Tibial nerve (tissue), 4 donors: ENCODE data around the gene NRXN3. TPM values are rescaled to one million over a fixed set of nuclear protein-coding genes. Genes with fewer than 3 reads are reported as not detected.
A peak's percentile ranks its signal among the peaks of the same experiment; 100 is the strongest.
"Not testable (repeated sequence)": the region's sequence is repeated elsewhere in the genome, so short reads cannot be mapped to it uniquely, and the experiment has no call there.

ENCODE experiments used
- DNase-seq, 2 donors: peaks; one replicate each; pipeline ENCODE4 v3.0.0-alpha.2; 2019; ENCODE audit warnings: low spot score in 2 of 2
- H3K27ac ChIP-seq, 4 donors: fragments of 200-600 bp; sonication (generic) in 3 of 4; one replicate each; pipeline ENCODE4 v1.5.1; 2017 to 2019; ENCODE audit warnings: mild to moderate bottlenecking in 1 of 4
- H3K27me3 ChIP-seq, 2 donors: fragments of 200-600 bp; sonication (generic) in 1 of 2; one replicate each; pipeline versions ENCODE4 v1.5.1 to v1.6.0; 2017 to 2019
- H3K36me3 ChIP-seq, 3 donors: fragments of 200-600 bp; sonication (generic); one replicate each; pipeline ENCODE4 v1.5.1; 2018 to 2019
- H3K4me1 ChIP-seq, 4 donors: fragments of 200-600 bp; sonication (generic) in 3 of 4; one replicate each; pipeline ENCODE4 v1.5.1; 2017 to 2019
- H3K4me3 ChIP-seq, 4 donors: fragments of 200-600 bp; sonication (generic) in 3 of 4; one replicate each; pipeline ENCODE4 v1.5.1; 2017 to 2019; ENCODE audit warnings: mild to moderate bottlenecking in 1 of 4, moderate library complexity in 1 of 4
- H3K9me3 ChIP-seq, 4 donors: fragments of 200-600 bp; sonication (generic) in 3 of 4; one replicate each; pipeline ENCODE4 v1.5.1; 2017 to 2019
- EP300 ChIP-seq, 2 donors: sonication (generic); formaldehyde crosslinking; IDR thresholded peaks; one replicate each; pipeline ENCODE4 v1.6.1; 2017; ENCODE audit warnings: antibody characterized with exemption in 2 of 2, mild to moderate bottlenecking in 1 of 2
- POLR2A ChIP-seq, 2 donors: fragments of 450-650 bp; IDR thresholded peaks; one replicate each; pipeline ENCODE4 v1.6.1; 2017; ENCODE audit warnings: antibody characterized with exemption in 2 of 2, mild to moderate bottlenecking in 2 of 2, moderate library complexity in 2 of 2
- WGBS, 2 donors: methylation state at CpG; one replicate each; pipeline ENCODE4 v1.1.5; 2018; 5-methylcytosine and 5-hydroxymethylcytosine counted together
- total RNA-seq, 4 donors: library from RNA; depleted of rRNA; stranded (reverse); fragments of >200 nt; gene quantifications; one replicate each; pipeline ENCODE4 v1.1.0, GENCODE V29; 2016
- TF ChIP-seq, protein P1 (sequence below), 5 experiments: fragments of 200-600 bp in 3 of 5; fragments of 450-650 bp in 2 of 5; sonication (generic) in 3 of 5; IDR thresholded peaks; one replicate each; pipeline ENCODE4 v1.5.1; 2016 to 2019; ENCODE audit warnings: antibody characterized with exemption in 5 of 5, mild to moderate bottlenecking in 3 of 5, moderate library complexity in 2 of 5

Gene NRXN3
- total RNA-seq, 4 donors from 2014 or later, result 16.7 to 52.2 (median 19.7) TPM

DNA sequence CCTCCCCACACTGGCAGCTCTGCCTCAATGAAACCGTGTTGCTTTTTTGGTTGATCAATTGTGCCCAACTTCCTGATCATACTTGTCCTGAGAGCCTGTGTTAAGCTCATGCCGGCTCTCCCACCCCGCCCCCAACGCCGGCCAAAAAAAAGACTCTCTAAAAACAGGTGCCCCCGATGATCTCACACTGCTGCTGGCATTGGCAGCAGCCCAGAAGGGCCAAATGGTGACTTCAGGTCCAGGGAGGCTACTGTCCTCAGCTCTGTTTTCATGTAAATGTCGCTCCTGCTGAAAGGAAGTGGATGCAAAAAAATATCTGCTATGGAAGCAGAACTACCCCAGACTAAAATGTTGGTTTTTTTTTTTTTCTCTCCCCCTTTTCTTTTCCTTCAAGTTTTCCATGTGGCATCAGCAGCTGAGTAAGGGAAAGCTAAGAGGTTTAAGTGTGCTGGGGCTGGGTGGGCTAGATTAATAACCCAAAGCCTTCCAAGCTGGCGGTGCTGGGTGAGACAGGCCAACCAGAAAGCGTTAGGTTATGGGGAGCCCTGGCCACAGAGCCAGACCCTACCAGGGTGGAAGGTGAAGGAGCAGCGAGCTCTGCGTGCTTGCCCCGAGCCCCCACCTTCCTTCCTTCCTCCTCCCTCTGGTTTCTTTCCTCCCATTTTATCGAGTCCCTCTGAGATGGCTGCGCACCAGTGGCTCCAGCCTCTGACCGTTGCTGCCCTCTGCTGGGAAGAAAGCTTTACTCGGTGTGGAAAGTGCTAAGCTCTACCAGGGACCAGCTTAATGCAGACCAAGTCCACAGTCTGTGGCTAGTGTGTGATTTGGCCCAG is 396.1 kb downstream of the NRXN3 start:
- peak overlapping the region in 1 of 4 donors; percentile 34 for H3K4me3 ChIP-seq
- WGBS, 2 donors, result 27 to 29% methylated on average over 16 of the region's 16 CpGs

DNA sequence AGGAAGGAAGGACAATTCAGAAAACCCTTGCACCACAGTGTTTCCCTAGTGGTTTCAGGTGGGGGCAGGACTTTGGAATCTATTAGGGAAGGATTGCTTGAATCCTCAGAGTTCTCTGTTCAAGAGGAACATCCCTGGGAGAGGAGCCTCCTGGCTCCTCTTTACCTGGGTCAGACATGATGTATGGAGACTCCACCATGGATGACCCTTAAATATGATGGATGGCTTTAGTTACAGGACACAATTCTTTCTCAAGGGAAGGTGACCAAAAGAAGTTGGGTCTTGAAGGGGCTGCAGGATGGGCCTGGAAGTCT is 396.6 kb downstream of the NRXN3 start:
- Histone ChIP-seq H3K9me3 (no peaks in the 10 kb centered on the region), H3K4me1 (peaks cover 0 to 5% (median 0%) of the 10 kb centered on the region in 4 donors), H3K4me3 (no peak overlapping the region), H3K27ac (no peak overlapping the region), H3K36me3 (no peaks in the 10 kb centered on the region), H3K27me3 (no peaks in the 10 kb centered on the region)
- no peak for TF ChIP-seq POLR2A (IDR thresholded peaks at IDR 0.05)
- TF ChIP-seq, protein P1, sequence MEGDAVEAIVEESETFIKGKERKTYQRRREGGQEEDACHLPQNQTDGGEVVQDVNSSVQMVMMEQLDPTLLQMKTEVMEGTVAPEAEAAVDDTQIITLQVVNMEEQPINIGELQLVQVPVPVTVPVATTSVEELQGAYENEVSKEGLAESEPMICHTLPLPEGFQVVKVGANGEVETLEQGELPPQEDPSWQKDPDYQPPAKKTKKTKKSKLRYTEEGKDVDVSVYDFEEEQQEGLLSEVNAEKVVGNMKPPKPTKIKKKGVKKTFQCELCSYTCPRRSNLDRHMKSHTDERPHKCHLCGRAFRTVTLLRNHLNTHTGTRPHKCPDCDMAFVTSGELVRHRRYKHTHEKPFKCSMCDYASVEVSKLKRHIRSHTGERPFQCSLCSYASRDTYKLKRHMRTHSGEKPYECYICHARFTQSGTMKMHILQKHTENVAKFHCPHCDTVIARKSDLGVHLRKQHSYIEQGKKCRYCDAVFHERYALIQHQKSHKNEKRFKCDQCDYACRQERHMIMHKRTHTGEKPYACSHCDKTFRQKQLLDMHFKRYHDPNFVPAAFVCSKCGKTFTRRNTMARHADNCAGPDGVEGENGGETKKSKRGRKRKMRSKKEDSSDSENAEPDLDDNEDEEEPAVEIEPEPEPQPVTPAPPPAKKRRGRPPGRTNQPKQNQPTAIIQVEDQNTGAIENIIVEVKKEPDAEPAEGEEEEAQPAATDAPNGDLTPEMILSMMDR (IDR thresholded peaks at IDR 0.05), result peak in 1 of 5 experiments; percentile 4
- no peak for DNase-seq

More for the DNA sequence above, 396.1 kb downstream of the NRXN3 start:
- Histone ChIP-seq H3K27ac (no peak overlapping the region), H3K27me3 (no peaks in the 10 kb centered on the region), H3K9me3 (no peaks in the 10 kb centered on the region), H3K4me1 (peaks cover 0 to 5% (median 0%) of the 10 kb centered on the region in 4 donors), H3K36me3 (no peaks in the 10 kb centered on the region)
- no peak for TF ChIP-seq EP300 (IDR thresholded peaks at IDR 0.05)
- TF ChIP-seq, protein P1 (IDR thresholded peaks at IDR 0.05), result peak; percentile 52 to 73 (median 63)
- TF ChIP-seq POLR2A (IDR thresholded peaks at IDR 0.05), result no peak
- peak; percentile 58 to 86 for DNase-seq

DNA sequence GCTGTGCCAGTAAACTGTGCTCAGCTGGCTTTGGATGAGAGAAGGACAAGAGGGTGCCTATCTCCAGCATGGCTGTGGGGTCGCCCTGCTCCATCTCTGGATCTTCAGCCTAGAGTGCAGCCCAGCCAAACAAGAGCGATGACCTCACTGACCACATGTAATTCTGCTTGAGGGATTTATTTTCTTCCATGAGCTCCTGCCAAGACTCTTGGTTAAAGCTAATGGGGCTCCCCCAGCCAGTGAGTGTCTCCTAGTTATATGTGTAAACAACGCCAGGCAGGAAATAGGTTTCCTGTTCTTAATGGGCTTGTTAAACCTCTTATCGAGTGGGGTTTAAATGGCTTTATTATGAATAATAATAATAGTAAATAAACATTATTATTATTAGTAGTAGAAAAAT is 397.2 kb downstream of the NRXN3 start:
- no peaks in the 10 kb centered on the region for H3K27me3 ChIP-seq
- no peak overlapping the region for H3K27ac ChIP-seq
- no peak overlapping the region for H3K4me3 ChIP-seq
- H3K36me3 ChIP-seq, result no peaks in the 10 kb centered on the region
- peaks cover 0 to 5% (median 0%) of the 10 kb centered on the region in 4 donors for H3K4me1 ChIP-seq
- no peaks in the 10 kb centered on the region for H3K9me3 ChIP-seq
- no peak for DNase-seq
- WGBS, 2 donors, result 55 to 56% methylated on average over 4 of the region's 4 CpGs
- TF ChIP-seq, protein P1 (IDR thresholded peaks at IDR 0.05), result no peak
- TF ChIP-seq POLR2A (IDR thresholded peaks at IDR 0.05), result no peak
- no peak for TF ChIP-seq EP300 (IDR thresholded peaks at IDR 0.05)

DNA sequence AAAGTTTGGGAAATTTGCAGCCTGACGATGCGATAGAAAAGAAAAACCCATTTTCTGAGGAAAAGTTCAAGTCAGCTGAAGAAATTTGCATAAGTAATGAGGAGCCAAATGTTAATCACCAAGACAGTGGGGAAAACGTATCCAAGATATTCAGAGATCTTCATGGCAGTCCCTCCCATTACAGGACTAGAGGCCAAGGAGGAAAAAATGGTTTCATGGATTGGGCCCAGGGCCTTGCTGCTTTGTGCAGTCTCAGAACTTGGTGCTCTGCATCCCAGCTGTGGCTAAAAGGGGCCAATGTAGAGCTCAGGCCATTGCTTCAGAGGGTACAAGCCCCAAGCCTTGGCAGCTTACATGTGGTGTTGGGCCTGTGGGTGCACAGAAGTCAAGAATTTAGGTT is 403.6 kb downstream of the NRXN3 start:
- not testable (repeated sequence) for H3K36me3 ChIP-seq, H3K27me3 ChIP-seq, DNase-seq, H3K4me3 ChIP-seq, H3K27ac ChIP-seq, H3K4me1 ChIP-seq
- H3K9me3 ChIP-seq, result peaks cover 0 to 18% (median 0%) of the 10 kb centered on the region in 4 donors
- WGBS, 2 donors, result 91% methylated on average over 3 of the region's 3 CpGs

DNA sequence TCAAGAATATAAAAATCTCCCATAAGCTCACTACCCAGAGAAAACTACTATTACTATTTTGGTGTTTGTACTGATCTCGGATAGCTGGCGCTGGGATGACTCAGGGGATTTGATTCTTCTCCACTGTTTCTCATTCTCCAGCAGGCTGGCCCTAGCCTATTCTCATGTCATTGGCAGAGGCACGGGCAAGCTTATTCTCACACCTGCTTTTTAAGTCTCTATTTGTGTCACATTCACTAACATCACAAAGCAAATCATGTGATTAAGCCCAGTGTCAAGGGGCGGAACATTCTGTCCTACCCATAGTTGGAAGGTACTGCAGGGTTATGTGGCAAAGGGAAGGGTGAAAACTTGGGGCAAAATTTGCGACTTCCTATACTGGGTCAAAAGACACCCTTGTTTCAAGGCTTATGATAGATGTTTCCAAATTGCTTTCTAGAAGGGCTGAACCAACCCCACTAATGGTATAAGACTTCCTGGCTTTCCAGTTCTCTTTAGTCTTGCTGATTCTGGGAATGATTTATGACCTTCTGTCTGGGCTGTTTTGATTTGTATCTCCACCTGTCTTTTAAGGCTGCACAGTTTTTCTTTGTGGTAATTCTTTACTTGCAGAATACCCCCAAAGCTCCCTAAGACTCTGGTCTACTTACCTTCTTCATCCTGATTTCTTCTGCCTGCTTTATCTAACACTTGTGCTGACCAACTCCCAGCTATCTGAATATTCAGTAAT is 406.4 kb downstream of the NRXN3 start:
- Histone ChIP-seq H3K4me3 (no peak overlapping the region), H3K9me3 (peaks cover 0 to 18% (median 0%) of the 10 kb centered on the region in 4 donors), H3K4me1 (no peaks in the 10 kb centered on the region), H3K27ac (no peak overlapping the region), H3K27me3 (no peaks in the 10 kb centered on the region), H3K36me3 (no peaks in the 10 kb centered on the region)
- TF ChIP-seq POLR2A (IDR thresholded peaks at IDR 0.05) (no peak), EP300 (IDR thresholded peaks at IDR 0.05) (no peak)
- TF ChIP-seq, protein P1 (IDR thresholded peaks at IDR 0.05), result no peak
- WGBS, 2 donors, result 70 to 77% methylated on average over 5 of the region's 5 CpGs
- no peak for DNase-seq
